Measurements from ENCODE around the gene ARHGAP25. TPM values are rescaled to one million over a fixed set of nuclear protein-coding genes. Genes with fewer than 3 reads are reported as not detected.

The ARHGAP25 gene
- total RNA-seq, 2 experiments from 2014 or later: 79.8 to 87.7 TPM

GRCh38 chr2:68734176-68734575 lies 435 bp upstream of the ARHGAP25 start:
- CTCF ChIA-PET: interaction anchor here (0.9 to 3.1 kb wide), 18 partner anchors 8 to 271 kb away, joined by 3 to 27 read pairs (median 6); no protein-coding TSS in a partner anchor
- Mint-ChIP-seq H3K27me3 (no peaks in the 10 kb centered on the region), H3K4me3 (no peak overlapping the region), H3K27ac (no peak overlapping the region), H3K4me1 (ENCODE audit: low read depth) (peaks cover 30% of the 10 kb centered on the region), H3K36me3 (peaks cover 27% of the 10 kb centered on the region), H3K9me3 (no peaks in the 10 kb centered on the region)
- POLR2A ChIA-PET: interaction anchor here (0.7 to 2.8 kb wide), 14 partner anchors 11 to 269 kb away, joined by 3 to 31 read pairs (median 8); no protein-coding TSS in a partner anchor
- intact Hi-C loops (cut with micrococcal nuclease): loop anchor here (1.0 to 10.0 kb wide), 4 partner anchors 11 to 579 kb away; partner anchors contain the start of gene PNO1
- no peak for DNase-seq

- Mint-ChIP-seq H3K9me3 (no peaks in the 10 kb centered on the region), H3K27me3 (no peaks in the 10 kb centered on the region), H3K27ac (no peak overlapping the region), H3K36me3 (peaks cover 39% of the 10 kb centered on the region), H3K4me3 (no peak overlapping the region), H3K4me1 (ENCODE audit: low read depth) (peaks cover 40% of the 10 kb centered on the region)
- POLR2A ChIA-PET: interaction anchor here (0.6 to 3.8 kb wide), 5 partner anchors 9 to 83 kb away, joined by 3 to 16 read pairs (median 4); no protein-coding TSS in a partner anchor
- CTCF ChIA-PET: interaction anchor here (0.6 to 7.9 kb wide), 6 partner anchors 15 to 701 kb away, joined by 3 to 89 read pairs (median 4); partner anchors contain the start of gene NFU1
- no peak for DNase-seq
- intact Hi-C loops (cut with micrococcal nuclease): loop anchor here (10.0 kb wide), 1 partner anchor 581 kb away; the partner anchor contains the start of gene PNO1
Measured at GRCh38 chr2:68736086-68736485, 1.5 kb downstream of the ARHGAP25 start.

GRCh38 chr2:68737711-68738110 lies 3.1 kb downstream of the ARHGAP25 start:
- ChIA-PET CTCF (interaction anchor here (0.6 to 7.9 kb wide), 13 partner anchors 8 to 274 kb away, joined by 3 to 89 read pairs (median 5); no protein-coding TSS in a partner anchor), POLR2A (interaction anchor here (0.5 to 6.2 kb wide), 11 partner anchors 8 to 537 kb away, joined by 3 to 47 read pairs (median 4); partner anchors contain the start of genes APLF and FBXO48)
- DNase-seq: peak; percentile 71
- intact Hi-C loops (cut with micrococcal nuclease): loop anchor here (1.0 to 10.0 kb wide), 3 partner anchors 33 to 583 kb away; partner anchors contain the start of genes APLF, FBXO48 and PNO1
- H3K36me3 Mint-ChIP-seq: peaks cover 47% of the 10 kb centered on the region
- H3K27ac Mint-ChIP-seq: no peak overlapping the region
- peaks cover 43% of the 10 kb centered on the region for H3K4me1 Mint-ChIP-seq (ENCODE audit: low read depth)
- H3K9me3 Mint-ChIP-seq: no peaks in the 10 kb centered on the region
- no peak overlapping the region for H3K4me3 Mint-ChIP-seq
- no peaks in the 10 kb centered on the region for H3K27me3 Mint-ChIP-seq

GRCh38 chr2:68738906-68739594 lies 4.4 kb downstream of the ARHGAP25 start:
- CTCF ChIA-PET: interaction anchor here (0.8 to 7.9 kb wide), 10 partner anchors 12 to 276 kb away, joined by 3 to 89 read pairs (median 10); no protein-coding TSS in a partner anchor
- Mint-ChIP-seq H3K9me3 (no peaks in the 10 kb centered on the region), H3K4me3 (no peak overlapping the region), H3K4me1 (ENCODE audit: low read depth) (peaks cover 56% of the 10 kb centered on the region), H3K27ac (no peak overlapping the region), H3K36me3 (peaks cover 59% of the 10 kb centered on the region), H3K27me3 (no peaks in the 10 kb centered on the region)
- POLR2A ChIA-PET: interaction anchor here (0.7 to 6.2 kb wide), 11 partner anchors 13 to 272 kb away, joined by 3 to 47 read pairs (median 7); partner anchors contain the start of genes APLF and FBXO48
- intact Hi-C loops (cut with micrococcal nuclease): loop anchor here (10.0 kb wide), 1 partner anchor 584 kb away; the partner anchor contains the start of gene PNO1
- no peak for DNase-seq

- Mint-ChIP-seq H3K36me3 (peaks cover 65% of the 10 kb centered on the region), H3K4me1 (ENCODE audit: low read depth) (peaks cover 64% of the 10 kb centered on the region), H3K4me3 (no peak overlapping the region), H3K27me3 (no peaks in the 10 kb centered on the region), H3K9me3 (no peaks in the 10 kb centered on the region), H3K27ac (no peak overlapping the region)
- ChIA-PET CTCF (interaction anchor here (0.7 to 7.9 kb wide), 14 partner anchors 11 to 944 kb away, joined by 3 to 89 read pairs (median 7); no protein-coding TSS in a partner anchor), POLR2A (interaction anchor here (1.0 to 6.2 kb wide), 10 partner anchors 9 to 273 kb away, joined by 3 to 47 read pairs (median 9); partner anchors contain the start of genes APLF and FBXO48)
- peak; percentile 50 for DNase-seq
- intact Hi-C loops (cut with micrococcal nuclease): loop anchor here (1.0 to 10.0 kb wide), 3 partner anchors 12 to 585 kb away; partner anchors contain the start of gene PNO1
Measured at GRCh38 chr2:68739595-68740399, 5.2 kb downstream of the ARHGAP25 start.

- no peak overlapping the region for H3K27ac Mint-ChIP-seq
- ChIA-PET CTCF (interaction anchor here (0.7 to 7.9 kb wide), 16 partner anchors 9 to 943 kb away, joined by 3 to 89 read pairs (median 6); no protein-coding TSS in a partner anchor), POLR2A (interaction anchor here (0.5 to 6.2 kb wide), 15 partner anchors 8 to 274 kb away, joined by 3 to 47 read pairs (median 4); partner anchors contain the start of genes APLF and FBXO48)
- DNase-seq: no peak
- peaks cover 70% of the 10 kb centered on the region for H3K4me1 Mint-ChIP-seq (ENCODE audit: low read depth)
- H3K36me3 Mint-ChIP-seq: peaks cover 69% of the 10 kb centered on the region
- no peak overlapping the region for H3K4me3 Mint-ChIP-seq
- H3K27me3 Mint-ChIP-seq: no peaks in the 10 kb centered on the region
- intact Hi-C loops (cut with micrococcal nuclease): loop anchor here (1.0 kb wide), 2 partner anchors 11 to 13 kb away; no protein-coding TSS in a partner anchor
- H3K9me3 Mint-ChIP-seq: no peaks in the 10 kb centered on the region
Measured at GRCh38 chr2:68740400-68740914, 5.8 kb downstream of the ARHGAP25 start.

- Mint-ChIP-seq H3K4me1 (ENCODE audit: low read depth) (peaks cover 78% of the 10 kb centered on the region), H3K36me3 (peaks cover 72% of the 10 kb centered on the region), H3K27me3 (no peaks in the 10 kb centered on the region), H3K4me3 (no peak overlapping the region), H3K27ac (no peak overlapping the region), H3K9me3 (no peaks in the 10 kb centered on the region)
- POLR2A ChIA-PET: interaction anchor here (0.6 to 6.2 kb wide), 14 partner anchors 10 to 902 kb away, joined by 3 to 47 read pairs (median 4); partner anchors contain the start of genes AAK1, APLF and FBXO48
- intact Hi-C loops (cut with micrococcal nuclease): loop anchor here (1.0 kb wide), 2 partner anchors 24 to 25 kb away; no protein-coding TSS in a partner anchor
- DNase-seq: no peak
- CTCF ChIA-PET: interaction anchor here (0.6 to 7.9 kb wide), 18 partner anchors 10 to 278 kb away, joined by 3 to 89 read pairs (median 4); no protein-coding TSS in a partner anchor
Measured at GRCh38 chr2:68741238-68741637, 6.6 kb downstream of the ARHGAP25 start.

- no peak overlapping the region for H3K27ac Mint-ChIP-seq
Measured at GRCh38 chr2:68741805-68742306, 7.2 kb downstream of the ARHGAP25 start.

GRCh38 chr2:68742626-68743415 lies 8.2 kb downstream of the ARHGAP25 start:
- H3K36me3 Mint-ChIP-seq: peaks cover 68% of the 10 kb centered on the region
- no peaks in the 10 kb centered on the region for H3K27me3 Mint-ChIP-seq
- intact Hi-C loops (cut with micrococcal nuclease): no loop called here
- H3K9me3 Mint-ChIP-seq: no peaks in the 10 kb centered on the region
- ChIA-PET POLR2A (interaction anchor here (0.7 to 6.2 kb wide), 3 partner anchors 15 to 198 kb away, joined by 3 to 47 read pairs (median 5); no protein-coding TSS in a partner anchor), CTCF (interaction anchor here (0.9 to 7.9 kb wide), 16 partner anchors 8 to 279 kb away, joined by 3 to 89 read pairs (median 4); no protein-coding TSS in a partner anchor)
- H3K27ac Mint-ChIP-seq: peak overlapping the region; percentile 75
- DNase-seq: no peak
- peaks cover 90% of the 10 kb centered on the region for H3K4me1 Mint-ChIP-seq (ENCODE audit: low read depth)
- peak overlapping the region; percentile 40 for H3K4me3 Mint-ChIP-seq

More at GRCh38 chr2:68741805-68742306, 7.2 kb downstream of the ARHGAP25 start:
- peak overlapping the region; percentile 66 for H3K4me3 Mint-ChIP-seq
- H3K9me3 Mint-ChIP-seq: no peaks in the 10 kb centered on the region
- CTCF ChIA-PET: interaction anchor here (0.6 to 7.9 kb wide), 20 partner anchors 8 to 279 kb away, joined by 3 to 89 read pairs (median 4); no protein-coding TSS in a partner anchor
- peaks cover 80% of the 10 kb centered on the region for H3K4me1 Mint-ChIP-seq (ENCODE audit: low read depth)
- peaks cover 69% of the 10 kb centered on the region for H3K36me3 Mint-ChIP-seq
- peak; percentile 50 for DNase-seq
- no peaks in the 10 kb centered on the region for H3K27me3 Mint-ChIP-seq
- POLR2A ChIA-PET: interaction anchor here (0.6 to 6.2 kb wide), 12 partner anchors 10 to 902 kb away, joined by 3 to 47 read pairs (median 5); partner anchors contain the start of gene AAK1
- intact Hi-C loops (cut with micrococcal nuclease): loop anchor here (1.0 kb wide), 2 partner anchors 24 to 25 kb away; no protein-coding TSS in a partner anchor

- ChIA-PET CTCF (interaction anchor here (1.1 to 7.9 kb wide), 13 partner anchors 8 to 182 kb away, joined by 3 to 89 read pairs (median 6); partner anchors contain the start of gene ARHGAP25), POLR2A (interaction anchor here (1.7 to 3.2 kb wide), 5 partner anchors 22 to 165 kb away, joined by 4 to 15 read pairs (median 10); no protein-coding TSS in a partner anchor)
- no peak for DNase-seq
- peak overlapping the region; percentile 43 for H3K4me3 Mint-ChIP-seq
- peak overlapping the region; percentile 75 for H3K27ac Mint-ChIP-seq
- no peaks in the 10 kb centered on the region for H3K9me3 Mint-ChIP-seq
- no peaks in the 10 kb centered on the region for H3K27me3 Mint-ChIP-seq
- intact Hi-C loops (cut with micrococcal nuclease): no loop called here
- peaks cover 62% of the 10 kb centered on the region for H3K36me3 Mint-ChIP-seq
- H3K4me1 Mint-ChIP-seq (ENCODE audit: low read depth): peaks cover 92% of the 10 kb centered on the region
Measured at GRCh38 chr2:68743531-68743930, 8.9 kb downstream of the ARHGAP25 start.
